ENCODE measurements around the gene PDE11A.

PDE11A gene

DNA sequence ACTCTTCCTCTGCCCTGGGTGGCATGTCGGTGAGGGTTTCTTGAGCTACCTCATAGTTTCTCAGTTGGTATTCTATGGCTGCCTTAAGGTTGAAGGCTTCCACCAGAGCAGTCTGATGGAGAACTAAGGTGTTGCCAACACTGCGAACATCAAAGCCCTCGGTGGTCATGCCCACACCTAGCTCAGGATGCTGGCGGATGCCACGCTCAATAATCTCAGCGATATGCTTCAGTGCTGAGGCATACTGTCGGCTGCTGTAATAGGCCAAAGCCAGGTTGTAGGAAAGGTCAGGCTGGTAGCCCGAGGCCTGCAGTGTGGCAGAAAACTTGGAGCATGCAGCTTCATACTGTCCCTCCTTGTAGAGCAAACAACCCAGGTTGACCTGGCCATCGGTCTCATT is 454.7 kb downstream of the PDE11A start:
- no peak for DNase-seq

DNA sequence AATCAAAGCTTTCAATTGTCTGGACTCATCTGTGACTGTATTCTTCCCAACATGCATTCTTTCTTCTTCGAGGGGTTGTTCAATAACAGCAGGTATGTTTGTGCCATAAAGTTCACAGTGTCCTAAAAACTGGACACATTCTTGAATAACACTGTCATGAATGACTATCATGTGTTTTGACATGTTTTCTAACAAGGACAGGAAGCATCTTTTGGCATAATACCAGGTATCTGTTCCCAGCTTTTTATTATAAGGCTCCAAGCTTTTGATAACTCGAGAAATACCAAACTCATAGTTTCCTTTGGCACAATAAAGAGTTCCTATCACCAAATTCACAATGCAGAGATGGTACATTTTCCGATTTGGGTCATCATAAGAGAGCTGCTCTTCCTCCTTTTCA is 455.8 kb downstream of the PDE11A start:
- DNase-seq: no peak

DNA sequence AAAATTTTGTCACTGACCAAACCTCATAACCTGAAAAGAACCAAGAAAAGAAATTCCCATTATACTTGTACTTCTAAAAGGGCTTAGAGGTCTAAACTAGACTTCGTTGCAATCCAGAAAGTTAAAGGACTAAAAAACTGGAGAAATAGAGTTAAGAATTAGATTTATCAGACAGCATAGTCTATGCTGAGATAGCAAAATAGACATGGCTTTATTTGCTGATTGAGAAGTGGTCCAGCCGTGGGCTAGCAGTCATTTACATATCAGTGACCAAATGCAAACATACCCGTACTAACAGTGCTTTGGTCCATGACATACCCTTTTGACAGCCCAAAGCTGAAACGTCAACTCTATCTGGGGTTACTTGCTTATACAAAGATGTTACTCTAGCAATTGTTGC is 456.5 kb downstream of the PDE11A start:
- DNase-seq: no peak

DNA sequence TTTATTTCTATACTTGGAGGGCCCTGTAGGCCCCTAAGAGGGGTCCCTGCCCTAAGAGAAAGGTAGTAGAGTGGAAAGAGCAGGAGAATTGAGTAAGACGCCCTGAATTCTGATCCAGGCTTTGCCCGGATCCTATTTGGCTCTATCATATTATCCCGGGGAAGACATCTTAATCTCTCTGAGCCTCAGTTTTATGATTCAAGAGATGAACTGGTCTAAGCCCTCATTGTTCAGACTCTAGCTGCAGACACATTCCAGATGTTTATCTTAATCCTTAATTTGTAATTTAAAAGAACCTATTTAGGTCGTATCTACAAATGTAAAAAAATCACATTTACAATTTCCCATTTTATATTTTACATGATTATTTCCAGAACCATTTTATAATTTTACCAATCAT is 459.9 kb downstream of the PDE11A start:
- DNase-seq: no peak

DNA sequence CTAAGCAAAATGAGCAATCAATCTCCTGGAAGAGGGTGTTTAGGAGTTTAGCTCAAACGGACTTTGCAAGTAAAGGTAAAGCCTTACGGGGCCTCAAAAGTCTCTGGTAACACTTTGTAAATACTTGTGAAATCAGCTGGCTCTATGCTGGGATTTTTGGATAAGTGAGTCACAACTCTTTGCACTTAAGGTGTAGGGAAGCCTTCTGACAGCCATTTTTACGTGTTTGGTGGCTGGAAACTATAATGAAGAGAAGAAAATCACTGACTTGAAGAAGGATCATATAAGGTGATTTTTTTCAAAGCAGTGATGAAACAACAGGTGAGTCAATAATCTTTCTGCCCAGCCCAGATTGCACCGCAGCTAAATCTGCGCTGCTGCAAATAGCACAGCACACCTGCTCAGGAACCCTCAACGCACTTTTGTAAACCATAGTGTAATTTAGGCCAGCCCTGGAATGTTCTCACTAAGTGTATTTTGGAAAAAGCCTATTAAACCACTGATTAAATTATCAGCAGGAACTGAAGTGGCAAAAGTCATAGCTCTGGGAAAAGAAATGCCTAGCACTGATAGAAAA is 461.2 kb downstream of the PDE11A start:
- DNase-seq: no peak

DNA sequence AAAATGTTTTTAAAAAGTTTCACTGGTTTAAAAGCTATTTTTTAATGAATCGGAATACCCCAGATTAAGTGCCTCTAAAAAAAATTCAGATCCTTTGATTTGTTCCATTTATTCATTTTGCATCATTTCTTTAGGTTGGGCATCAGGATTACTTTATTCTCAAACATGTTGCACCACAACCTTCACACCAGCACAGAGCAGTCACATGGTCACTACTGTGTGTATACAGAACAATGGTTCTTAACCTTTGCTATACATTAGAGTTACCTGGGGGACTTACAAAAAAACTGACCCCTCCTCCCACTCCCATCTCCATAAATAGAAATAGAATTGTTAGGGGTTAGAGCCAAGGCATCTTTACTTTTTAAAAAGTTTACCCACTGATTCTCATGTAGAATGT is 461.8 kb downstream of the PDE11A start:
- no peak for DNase-seq

DNA sequence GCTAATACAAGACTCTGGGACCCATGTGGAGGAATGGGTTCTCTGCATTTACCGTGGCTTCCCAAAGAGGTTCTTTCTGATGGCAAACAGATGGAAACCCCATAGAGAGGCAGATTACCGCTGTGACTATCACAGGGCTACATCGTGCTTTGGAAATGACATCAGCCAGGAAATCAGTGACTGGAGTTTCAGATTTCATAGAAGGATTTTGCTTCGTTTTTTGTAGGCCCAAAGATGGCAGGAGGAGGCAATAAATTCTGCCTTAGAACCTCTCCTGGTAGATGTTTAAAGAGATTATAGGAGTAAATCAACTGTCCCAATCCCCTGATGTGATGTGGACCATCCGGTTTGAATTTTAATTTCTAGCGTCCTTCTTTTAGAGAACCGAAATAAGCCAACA is 465.9 kb downstream of the PDE11A start:
- no peak for DNase-seq

DNA sequence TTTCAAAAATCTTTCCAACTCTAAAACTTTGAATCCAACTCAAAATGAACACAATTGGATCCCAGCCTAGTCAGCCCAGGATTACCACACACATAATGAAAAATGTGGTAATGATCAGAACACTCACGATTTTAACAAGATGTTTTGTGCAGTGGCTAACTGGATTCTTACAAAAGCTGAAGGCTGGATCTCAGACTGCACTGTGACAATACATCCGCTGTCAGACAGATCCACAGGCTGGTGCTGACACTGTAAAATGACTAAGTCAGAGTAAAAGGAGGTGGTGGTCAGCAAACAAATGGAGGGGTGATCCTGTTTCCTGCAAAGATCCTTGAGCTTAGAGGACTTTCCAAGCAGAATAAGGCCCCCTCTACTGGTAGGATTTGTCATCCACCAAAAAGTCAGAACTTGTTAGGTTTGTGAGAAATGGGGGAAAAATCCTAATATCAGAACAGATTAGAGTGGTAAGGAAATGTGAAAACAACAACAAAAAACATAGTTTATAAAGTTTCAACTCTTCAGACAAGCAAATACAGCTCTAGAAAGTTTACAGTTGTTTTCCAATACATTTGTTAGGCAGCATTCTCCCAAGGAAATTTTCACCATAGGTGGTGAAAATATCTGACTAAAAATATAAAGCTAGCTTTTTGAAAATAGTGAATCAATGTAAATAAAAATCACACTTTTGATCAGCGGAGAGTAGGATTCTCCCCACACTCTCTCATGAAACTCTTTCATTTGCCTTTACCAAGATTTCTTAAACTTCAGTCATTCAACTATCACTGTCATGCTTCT is 468.1 kb downstream of the PDE11A start:
- no peak for DNase-seq

DNA sequence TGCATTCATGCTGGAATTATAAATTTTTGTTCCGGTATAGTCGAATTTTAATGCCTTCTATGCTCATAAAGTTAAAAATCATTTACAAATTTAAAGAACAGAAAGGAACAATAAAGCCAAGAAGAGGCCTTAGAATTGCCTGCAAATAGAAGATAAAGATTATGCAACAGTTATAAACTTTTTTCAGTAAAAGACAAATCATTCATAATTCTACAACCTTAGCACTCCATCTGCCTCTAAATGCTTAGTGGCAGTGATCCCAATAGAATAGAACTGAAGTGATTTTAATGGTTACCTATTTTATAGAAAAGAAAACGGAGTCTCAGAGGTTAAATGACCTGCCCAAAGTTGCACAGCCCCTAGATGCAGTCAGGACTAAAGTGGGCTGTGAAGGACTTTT is 468.8 kb downstream of the PDE11A start:
- DNase-seq: no peak

DNA sequence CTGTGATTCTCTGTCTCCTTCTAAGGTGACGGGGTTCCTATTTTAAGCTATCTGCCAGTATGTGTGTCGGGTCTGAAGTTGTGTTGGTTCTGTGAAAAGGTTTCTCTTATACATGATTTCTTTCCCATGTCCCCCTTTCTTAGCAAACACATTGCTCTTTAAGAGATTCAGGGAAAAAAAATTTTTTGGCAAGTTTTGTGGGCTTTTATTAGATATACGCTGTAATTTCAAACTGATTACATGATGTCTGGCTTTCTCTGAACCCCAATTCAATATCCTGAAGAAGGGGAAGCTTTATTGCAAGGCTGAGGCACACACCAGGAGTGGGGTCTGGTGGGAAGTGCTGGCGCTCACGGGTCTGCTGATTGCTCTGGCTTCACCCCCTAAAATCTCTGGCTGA is 469.4 kb downstream of the PDE11A start:
- no peak for DNase-seq

DNA sequence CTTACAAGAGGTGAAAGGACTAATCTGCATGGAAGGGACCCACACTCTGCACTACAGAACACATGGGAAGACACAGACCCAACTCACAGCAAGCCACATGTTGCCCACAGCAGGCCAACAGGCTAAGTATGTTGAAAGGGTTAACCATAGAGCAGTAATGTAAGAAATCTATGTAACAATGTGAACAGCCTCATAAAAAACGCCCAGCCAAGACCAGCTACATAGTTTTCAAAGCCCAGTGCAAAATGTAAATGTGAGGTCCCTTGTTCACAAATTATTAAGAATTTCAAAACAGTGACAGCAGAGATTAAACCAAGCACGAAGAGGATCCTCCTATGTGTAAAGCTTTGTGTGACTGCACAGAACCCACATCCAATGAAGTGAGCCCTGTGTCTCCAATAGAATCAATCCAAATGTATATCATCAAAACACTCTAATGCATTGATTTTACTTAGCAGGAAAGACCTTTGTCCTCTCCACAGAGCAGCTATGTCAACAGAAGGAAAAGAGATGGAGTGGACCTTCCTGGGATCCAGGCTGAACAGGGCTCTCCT is 469.9 kb downstream of the PDE11A start:
- no peak for DNase-seq

DNA sequence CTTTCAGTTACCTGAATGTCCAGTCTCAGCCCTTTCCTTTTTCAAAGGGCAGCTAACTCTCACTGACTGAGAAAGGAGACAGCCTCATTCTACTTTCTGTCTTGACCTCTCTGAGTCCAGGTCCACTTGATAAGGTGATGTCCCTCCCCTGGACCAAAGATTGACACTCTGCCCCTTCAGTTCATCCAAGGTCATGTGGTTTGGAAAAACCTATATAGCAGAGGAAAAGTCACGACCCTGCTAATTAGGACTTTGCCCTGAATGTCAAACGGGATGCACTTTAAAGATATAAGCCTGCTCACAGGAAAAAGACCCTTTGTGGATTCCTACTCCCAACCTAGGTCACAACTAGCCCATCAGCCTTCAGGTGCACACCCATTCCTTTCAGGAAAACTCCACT is 471.7 kb downstream of the PDE11A start:
- DNase-seq: no peak

DNA sequence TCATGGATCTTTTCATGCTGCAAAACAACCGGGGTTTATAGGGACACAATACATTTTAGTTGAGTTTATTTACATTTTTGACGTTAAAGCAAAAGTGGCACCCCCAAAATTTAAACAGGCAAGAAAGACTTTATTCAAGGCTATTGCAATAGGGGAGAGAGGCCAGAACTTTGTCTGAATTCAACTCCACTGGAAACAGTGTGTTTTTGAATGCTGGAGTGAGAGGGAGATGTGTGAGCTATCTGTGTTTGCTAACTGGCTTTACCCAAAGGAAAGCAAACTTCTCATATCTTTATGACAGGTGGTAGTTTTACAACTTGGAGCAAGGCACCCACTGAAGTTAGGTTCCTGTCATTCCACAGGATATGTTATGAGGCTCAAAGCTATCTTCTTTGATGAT is 472.6 kb downstream of the PDE11A start:
- DNase-seq: no peak

DNA sequence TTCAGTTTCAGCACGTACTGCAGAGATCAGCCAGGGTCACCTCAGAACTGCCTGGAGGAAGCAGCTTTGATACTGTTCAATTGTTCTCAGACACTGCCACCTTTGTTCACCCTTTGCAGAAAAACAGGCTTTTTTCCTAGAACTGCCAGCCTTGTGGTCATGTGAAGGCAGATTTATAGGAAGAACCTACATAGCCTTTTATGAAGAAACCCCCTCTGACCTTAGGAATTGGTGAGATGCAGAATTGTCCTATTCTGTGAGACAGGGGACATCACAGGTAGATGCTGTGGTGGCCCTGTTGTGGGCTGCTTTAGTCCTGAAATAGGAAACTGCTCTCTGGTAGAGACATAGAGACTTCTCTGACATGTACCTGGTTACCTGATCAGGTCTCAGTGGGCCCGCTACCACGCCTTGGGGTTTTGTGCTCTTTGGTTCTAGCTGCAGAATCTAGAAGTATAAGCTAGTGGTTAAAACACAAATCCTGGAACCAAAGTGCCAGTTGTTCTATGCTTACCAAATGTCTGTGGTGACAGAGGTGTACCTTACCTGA is 473.4 kb downstream of the PDE11A start:
- DNase-seq: no peak

DNA sequence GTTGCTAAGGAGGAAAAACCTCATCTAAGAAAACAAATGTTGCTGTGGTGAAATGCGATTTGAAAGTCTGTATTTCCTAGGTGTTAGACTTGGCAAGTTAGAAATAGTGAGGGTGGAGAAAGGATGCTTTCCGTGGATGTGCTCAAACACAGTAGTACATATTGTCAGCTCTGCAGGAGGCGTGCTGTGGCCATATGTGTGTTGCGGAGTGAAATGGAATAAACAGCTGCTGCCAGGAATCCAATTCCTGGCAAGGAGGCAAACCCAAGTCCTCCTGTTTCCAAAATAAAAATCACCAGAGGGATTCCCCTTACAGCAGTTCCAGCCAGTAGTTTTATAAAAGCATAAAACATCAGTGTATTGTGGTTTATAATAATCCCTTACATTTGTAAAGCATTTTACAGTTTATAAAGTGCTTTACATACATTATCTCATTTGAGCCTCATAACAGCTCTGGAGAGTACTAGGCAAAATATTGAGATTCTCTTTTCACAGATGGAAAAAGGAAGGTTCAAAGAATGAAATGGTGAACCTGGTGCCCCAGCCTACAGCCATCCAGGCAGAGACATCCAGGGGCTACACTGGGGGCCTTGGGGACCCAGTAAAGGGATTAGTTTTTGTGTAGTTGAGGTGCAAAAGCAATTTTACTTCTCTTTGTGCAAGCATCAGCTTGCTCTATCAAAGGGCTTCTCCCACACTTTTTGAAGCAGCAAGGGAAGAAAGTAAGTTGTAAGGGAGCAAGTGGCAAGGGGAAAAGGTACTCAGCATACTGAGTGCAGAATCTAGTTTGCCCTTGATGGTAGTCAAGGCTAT is 474.0 kb downstream of the PDE11A start:
- DNase-seq: no peak

DNA sequence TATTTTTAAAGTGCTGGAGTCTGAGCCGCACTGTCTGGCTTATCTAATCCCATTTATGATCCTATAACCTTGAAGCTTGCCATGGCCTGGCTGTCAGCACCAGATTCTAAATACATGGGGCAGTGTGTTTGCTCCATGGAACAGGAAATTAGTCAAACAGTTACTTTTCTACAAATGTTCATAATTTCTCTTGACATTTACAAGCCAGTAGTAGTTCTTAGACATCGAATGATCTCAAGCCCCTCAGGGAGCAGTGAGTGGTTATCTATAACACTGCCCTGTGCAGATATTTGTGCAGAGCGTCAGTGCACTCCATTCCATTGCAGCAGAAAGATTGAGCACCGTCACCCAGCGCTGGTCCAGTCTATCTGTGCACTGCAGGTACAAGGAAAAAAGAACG is 474.8 kb downstream of the PDE11A start:
- DNase-seq: no peak

DNA sequence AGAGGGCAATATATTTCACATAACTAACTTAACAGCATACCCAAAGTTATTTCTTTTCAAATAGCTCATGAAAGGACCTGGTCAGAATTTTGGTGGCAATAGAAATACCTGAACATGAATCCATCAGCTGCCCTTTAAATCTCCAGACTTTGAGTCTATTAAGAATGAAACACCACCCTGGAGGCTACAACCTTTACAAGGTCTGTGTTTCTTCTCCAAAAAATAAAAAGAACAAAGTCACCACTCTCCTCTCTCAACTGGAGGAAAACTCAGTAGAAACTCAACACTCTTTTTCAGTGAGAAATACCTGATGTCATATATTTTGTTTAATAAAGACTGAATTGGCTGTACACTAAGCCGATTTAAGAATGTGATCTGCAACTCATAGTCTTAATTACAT is 475.7 kb downstream of the PDE11A start:
- no peak for DNase-seq

DNA sequence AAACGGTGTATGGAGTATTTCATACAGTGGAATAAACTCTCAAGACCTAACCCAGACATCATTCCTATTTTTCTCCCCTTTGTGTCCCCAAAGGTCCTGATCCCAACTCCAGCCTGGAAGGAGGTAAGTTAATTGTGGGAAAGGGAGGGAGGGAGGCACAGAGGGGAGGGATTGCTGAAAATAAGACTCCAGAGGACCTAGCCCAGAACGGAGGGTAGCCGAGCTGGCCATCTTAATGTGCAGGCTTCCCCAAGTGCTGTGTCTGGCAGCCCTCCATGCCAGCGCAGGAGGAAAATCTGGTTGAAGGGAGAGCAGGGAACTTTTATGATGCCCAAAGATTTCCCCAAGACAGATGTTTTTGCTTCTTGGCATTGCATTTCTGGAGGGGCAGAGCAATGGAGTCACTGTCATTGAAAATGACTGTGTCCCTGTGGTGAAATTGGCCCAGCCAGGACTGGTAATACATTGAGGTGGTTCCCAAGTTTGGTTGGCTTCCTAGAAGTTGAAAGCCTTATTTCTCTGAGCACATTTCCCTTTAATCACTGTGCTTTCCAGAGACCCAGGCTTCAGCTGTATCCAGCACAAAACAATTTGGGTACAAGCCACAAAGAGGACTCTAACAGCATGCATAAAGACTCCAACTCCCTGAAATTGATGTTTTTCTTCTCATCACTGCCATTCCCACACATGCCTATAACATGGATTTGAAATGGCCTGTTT is 477.3 kb downstream of the PDE11A start:
- DNase-seq: no peak

DNA sequence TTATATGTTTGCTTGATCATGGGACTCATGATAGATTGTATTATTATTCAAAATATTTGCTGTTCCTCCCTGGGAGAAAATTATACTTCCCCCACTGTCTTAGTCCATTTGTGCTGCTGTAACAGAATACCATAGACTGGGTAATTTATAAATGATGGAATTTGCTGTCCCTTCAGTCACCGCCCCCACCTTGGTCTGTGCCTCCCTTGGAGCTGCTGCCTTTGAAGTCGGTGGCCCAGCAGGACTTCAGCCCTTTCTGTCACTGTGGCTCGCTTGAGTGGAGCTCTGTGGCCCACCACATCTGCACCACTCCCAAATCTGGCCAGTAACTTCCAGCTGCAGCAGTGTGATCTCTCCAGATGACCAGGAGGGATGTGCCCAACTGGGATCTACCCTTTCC is 479.2 kb downstream of the PDE11A start:
- no peak for DNase-seq

DNA sequence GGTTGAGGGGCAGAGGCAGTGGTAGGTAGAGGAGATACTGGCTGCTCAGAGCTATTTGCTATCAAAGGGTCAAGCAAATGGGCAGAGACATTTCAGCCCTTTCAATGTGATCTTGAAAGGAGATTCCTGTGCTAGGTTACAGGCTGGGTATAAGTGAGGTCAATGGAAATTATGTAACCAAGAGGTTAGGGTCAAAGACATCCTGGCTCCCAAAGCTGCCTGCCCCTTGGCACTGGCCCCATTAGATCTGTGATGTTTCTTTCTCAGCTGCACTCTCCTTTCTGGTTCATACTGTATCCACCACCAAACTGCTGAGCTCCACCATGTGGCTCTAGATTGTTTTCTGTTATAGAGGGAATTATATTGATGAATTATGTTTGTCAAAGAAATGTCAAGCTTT is 479.6 kb downstream of the PDE11A start:
- DNase-seq: no peak

DNA sequence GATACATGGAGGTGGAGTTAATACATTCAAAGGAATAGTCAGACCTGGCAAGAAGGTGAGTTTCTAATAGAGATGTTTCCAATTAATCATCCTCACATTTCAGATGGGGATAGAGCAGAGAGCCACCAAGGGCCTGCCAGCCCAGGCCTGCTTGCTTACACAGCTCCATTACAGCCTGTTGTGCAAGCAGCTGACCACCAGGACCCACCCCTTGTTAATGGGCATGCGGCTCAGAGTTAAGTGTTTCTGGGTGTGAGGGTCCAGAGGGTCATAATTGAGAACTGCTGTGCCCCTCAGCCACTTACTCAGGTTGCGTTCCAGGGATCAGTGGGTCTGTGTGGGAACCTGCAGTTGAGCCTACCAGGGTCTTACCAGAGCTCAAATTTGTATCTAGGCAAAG is 480.2 kb downstream of the PDE11A start:
- DNase-seq: no peak

DNA sequence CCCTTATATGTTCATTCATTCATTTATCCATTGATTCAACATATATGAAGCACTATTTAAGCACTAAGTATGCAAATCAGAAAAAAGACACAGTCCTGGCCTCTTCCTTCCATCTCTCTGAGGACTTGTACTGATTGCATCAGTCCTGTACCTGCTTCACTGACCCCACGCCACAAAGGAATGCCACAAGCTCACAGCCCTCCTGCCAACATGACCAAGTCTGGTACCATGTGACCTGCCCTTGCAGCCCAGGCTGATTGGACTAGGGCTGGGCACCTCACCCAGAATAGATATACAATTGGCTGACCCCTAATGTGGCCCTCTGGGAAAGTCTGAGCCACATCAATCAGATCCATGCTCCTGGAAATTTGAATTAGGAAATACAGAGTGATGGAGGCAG is 483.4 kb downstream of the PDE11A start:
- no peak for DNase-seq

DNA sequence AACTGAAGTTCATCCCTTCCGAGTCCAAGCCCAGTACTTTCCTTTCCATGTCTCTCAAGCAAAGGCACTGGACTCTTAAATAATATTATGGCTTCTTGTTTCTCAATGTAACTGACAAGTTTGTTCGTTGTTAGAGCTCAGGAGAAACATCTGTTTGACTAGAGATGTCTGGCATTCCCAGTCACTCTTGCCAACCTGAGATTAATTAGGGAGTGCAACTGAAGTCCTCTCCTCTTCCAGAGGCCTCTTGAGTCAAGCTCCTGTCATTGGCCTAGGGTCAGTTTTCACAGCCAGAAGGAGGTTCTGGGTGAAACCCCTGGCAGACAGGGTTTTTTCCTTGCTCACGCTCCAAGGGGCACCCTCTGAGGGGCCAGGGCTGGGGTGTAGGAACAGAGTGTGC is 483.9 kb downstream of the PDE11A start:
- no peak for DNase-seq
